A549 (cell line): ENCODE results near the gene ANKRD55. TPM values are rescaled to one million over a fixed set of nuclear protein-coding genes. Genes with fewer than 3 reads are reported as not detected.

Experiments used
- ATAC-seq, 2 experiments: fragments of 200-7000 bp in 1 of 2; fragments of >200 bp in 1 of 2; cut with Nextera tagmentation in 1 of 2; cut with Tn5 transposase in 1 of 2; 3 replicates each; pipeline versions ENCODE4 v1.8.0 to v1.9.1; 2018 to 2020; ENCODE audit warnings: mild to moderate bottlenecking in 1 of 2, moderate library complexity in 1 of 2
- CTCF ChIA-PET: fragments of 300-600 bp; sonication (Branson Sonifier 250); formaldehyde crosslinking; extraction: SDS; loops from one replicate; lab custom pipeline; 2021; ENCODE audit warnings: antibody characterized with exemption, inconsistent platforms; lab: Yijun Ruan, JAX
- POLR2A ChIA-PET: fragments of 350-600 bp; formaldehyde crosslinking; extraction: SDS; loops from one replicate; lab custom pipeline; 2021; ENCODE audit warnings: antibody characterized with exemption, inconsistent platforms; lab: Yijun Ruan, JAX
- DNase-seq, 2 experiments: peaks; one replicate each; pipeline versions ENCODE4 v3.0.0 to v3.0.0-alpha.2; 2011 to 2016; ENCODE audit warnings: low read depth in 1 of 2, low spot score in 1 of 2
- FAIRE-seq: peaks from 2 replicates; lab custom pipeline; 2011; peaks lifted over from hg19 to GRCh38; lab: Jason Lieb, UNC
- H3K27ac ChIP-seq, 2 experiments: fragments of >200 bp; sonication (Bioruptor Twin); formaldehyde crosslinking; 3 replicates each; pipeline ENCODE4 v1.5.1; 2016 to 2017
- H3K4me1 ChIP-seq: fragments of >200 bp; sonication (Bioruptor Twin); formaldehyde crosslinking; 3 replicates; pipeline ENCODE4 v1.6.1; 2016
- H3K4me2 ChIP-seq: fragments of >200 bp; sonication (Bioruptor Twin); formaldehyde crosslinking; 3 replicates; pipeline ENCODE4 v1.6.1; 2016
- H3K4me3 ChIP-seq: fragments of >200 bp; sonication (Bioruptor Twin); formaldehyde crosslinking; 3 replicates; pipeline ENCODE4 v1.5.1; 2016
- H3K9me3 ChIP-seq: fragments of >200 bp; sonication (Bioruptor Twin); formaldehyde crosslinking; 3 replicates; pipeline ENCODE4 v1.6.1; 2016
- CEBPB ChIP-seq, 2 experiments: fragments of >200 bp in 1 of 2; sonication (Bioruptor Twin) in 1 of 2; formaldehyde crosslinking in 1 of 2; IDR thresholded peaks; 2 replicates each; pipeline ENCODE4 v1.6.1; 2012 to 2016
- CTCF ChIP-seq: fragments of >200 bp; sonication (Bioruptor Twin); formaldehyde crosslinking; IDR thresholded peaks from 3 replicates; pipeline ENCODE4 v1.5.1; 2016
- EHMT2 ChIP-seq: fragments of 200-600 bp; sonication (generic); IDR thresholded peaks from 2 replicates; pipeline ENCODE4 v1.6.1; 2016; ENCODE audit warnings: antibody characterized with exemption, low read depth, mild to moderate bottlenecking, moderate library complexity
- GATA3 ChIP-seq: IDR thresholded peaks from 2 replicates; pipeline ENCODE4 v1.6.1; 2012; ENCODE audit warnings: borderline replicate concordance
- HDAC2 ChIP-seq: fragments of 200-600 bp; sonication (generic); IDR thresholded peaks from 2 replicates; pipeline ENCODE4 v1.6.1; 2016
- KDM1A ChIP-seq: fragments of 200-600 bp; sonication (generic); IDR thresholded peaks from 2 replicates; pipeline ENCODE4 v1.6.1; 2016; ENCODE audit warnings: low read depth, mild to moderate bottlenecking
- KDM5A ChIP-seq: fragments of 200-600 bp; sonication (generic); IDR thresholded peaks from 2 replicates; pipeline ENCODE4 v1.6.1; 2016; ENCODE audit warnings: antibody characterized with exemption, mild to moderate bottlenecking
- MAFK ChIP-seq: fragments of 450-650 bp; IDR thresholded peaks from 2 replicates; pipeline ENCODE4 v1.6.1; 2014; ENCODE audit not compliant: partially characterized antibody
- MYC ChIP-seq: IDR thresholded peaks from 2 replicates; pipeline ENCODE4 v1.6.1; 2012; ENCODE audit warnings: mild to moderate bottlenecking, inconsistent platforms, low read length, improper control_type of control experiment, borderline replicate concordance
- NPAS2 ChIP-seq: fragments of 250-450 bp; sonication (Bioruptor Pico); IDR thresholded peaks from 2 replicates; pipeline ENCODE4 v1.8.0; 2022; ENCODE audit warnings: mild to moderate bottlenecking, moderate library complexity, borderline replicate concordance
- PHF8 ChIP-seq: fragments of 200-600 bp; sonication (generic); IDR thresholded peaks from 2 replicates; pipeline ENCODE4 v1.6.1; 2016; ENCODE audit warnings: low read depth, mild to moderate bottlenecking, antibody characterized with exemption, moderate library complexity, borderline replicate concordance
- POLR2AphosphoS2 ChIP-seq: conservative IDR thresholded peaks from 2 replicates; pipeline ENCODE4 v1.6.1; 2012; ENCODE audit warnings: low read length, improper control_type of control experiment, inconsistent platforms
- RAD21 ChIP-seq, 2 experiments: fragments of >200 bp in 1 of 2; sonication (Bioruptor Twin) in 1 of 2; formaldehyde crosslinking in 1 of 2; IDR thresholded peaks in 1 of 2; conservative IDR thresholded peaks in 1 of 2; 2 replicates in 1 of 2; 3 replicates in 1 of 2; pipeline ENCODE4 v1.6.1; 2012 to 2018; ENCODE audit warnings: inconsistent platforms in 1 of 2
- RARB ChIP-seq: fragments of 250-450 bp; sonication (Bioruptor Pico); IDR thresholded peaks from 2 replicates; pipeline ENCODE4 v1.8.0; 2021; ENCODE audit warnings: mild to moderate bottlenecking, moderate library complexity
- REST ChIP-seq: fragments of 200-600 bp; sonication (generic); IDR thresholded peaks from 2 replicates; pipeline ENCODE4 v1.6.1; 2016; ENCODE audit warnings: antibody characterized with exemption, mild to moderate bottlenecking, moderate library complexity
- RNF2 ChIP-seq: fragments of 200-600 bp; sonication (generic); IDR thresholded peaks from 2 replicates; pipeline ENCODE4 v1.6.1; 2016; ENCODE audit warnings: low read depth, mild to moderate bottlenecking, antibody characterized with exemption, moderate library complexity, borderline replicate concordance
- TFCP2L1 ChIP-seq: fragments of 250-450 bp; sonication (Bioruptor Pico); IDR thresholded peaks from 2 replicates; pipeline ENCODE4 v1.5.0; 2021; ENCODE audit warnings: mild to moderate bottlenecking
- ZC3H11A ChIP-seq: fragments of 450-650 bp; IDR thresholded peaks from 2 replicates; pipeline ENCODE4 v1.6.1; 2014; ENCODE audit warnings: antibody characterized with exemption, mild to moderate bottlenecking
- ZFP36 ChIP-seq: fragments of 450-650 bp; IDR thresholded peaks from 2 replicates; pipeline ENCODE4 v1.6.1; 2014; ENCODE audit warnings: borderline replicate concordance; ENCODE audit not compliant: partially characterized antibody
- ZSCAN20 ChIP-seq: fragments of 250-450 bp; sonication (Bioruptor Pico); IDR thresholded peaks from 2 replicates; pipeline ENCODE4 v1.8.0; 2022; ENCODE audit warnings: mild to moderate bottlenecking, moderate library complexity
- WGBS: methylation state at CpG from one replicate; pipeline ENCODE4 v1.1.6; 2017; ENCODE audit errors: missing lambda C conversion rate; 5-methylcytosine and 5-hydroxymethylcytosine counted together
- polyA plus RNA-seq, 4 experiments: library from polyadenylated mRNA; depleted of rRNA in 3 of 4; stranded (reverse); fragments of >200 nt; fragmentation: RNase III in 1 of 4; extraction: RNeasy Plus Mini Kit Qiagen cat#74134 plus additional on column Dnase treatment in 1 of 4; gene quantifications; 2 replicates in 3 of 4; 3 replicates in 1 of 4; pipeline ENCODE4 v1.2.3, GENCODE V29; 2011 to 2017
- TF ChIP-seq, protein P1 (sequence below): fragments of 150-350 bp; IDR thresholded peaks from 2 replicates; pipeline ENCODE4 v1.6.1; 2014; ENCODE audit warnings: low read depth, mild to moderate bottlenecking, low read length
- TF ChIP-seq, protein P2 (sequence below): IDR thresholded peaks from 2 replicates; pipeline ENCODE4 v1.6.1; 2012
- TF ChIP-seq, protein P3 (sequence below): IDR thresholded peaks from 2 replicates; pipeline ENCODE4 v1.6.1; 2012; ENCODE audit warnings: low read depth, borderline replicate concordance

The ANKRD55 gene
- polyA plus RNA-seq, 2 of the 4 experiments (the other 2 are of a cell fraction), result 0.10 to 0.30 TPM

DNA sequence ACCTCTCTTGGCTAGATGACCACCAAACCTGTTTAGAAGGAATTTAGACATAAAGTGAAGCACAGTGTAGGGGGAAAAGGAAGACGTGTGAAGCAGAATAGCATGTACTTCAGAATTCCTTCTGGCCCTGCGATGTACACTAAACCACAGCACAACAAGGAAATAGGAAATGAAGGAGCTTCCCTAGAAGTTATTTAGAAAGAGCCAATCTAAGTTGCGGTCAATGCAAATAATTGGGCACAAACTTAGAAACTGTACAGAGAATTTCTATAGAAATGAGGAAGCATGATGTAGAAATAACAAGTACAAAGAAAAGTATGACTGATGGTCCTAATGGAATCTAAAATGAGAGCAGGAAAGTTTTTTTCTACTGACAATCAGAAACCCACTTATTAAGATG lies 41.5 kb downstream of the ANKRD55 start:
- ChIA-PET CTCF (interaction anchor here (1.3 kb wide), 1 partner anchor 10 kb away, joined by 4 read pairs; no protein-coding TSS in a partner anchor), POLR2A (no interaction called here)
- DNase-seq, result no peak
- Histone ChIP-seq H3K27ac (no peak overlapping the region), H3K4me3 (no peak overlapping the region), H3K4me1 (no peaks in the 10 kb centered on the region), H3K9me3 (0 out of 3 replicates have a peak, but pooled peaks cover 3% of the 10 kb centered on the region), H3K4me2 (no peak overlapping the region)
- TF ChIP-seq NPAS2 (CRISPR knock-in tag) (no peak), ZSCAN20 (CRISPR knock-in tag) (no peak), ZC3H11A (no peak), PHF8 (no peak), RNF2 (no peak)
- TF ChIP-seq, protein P1, sequence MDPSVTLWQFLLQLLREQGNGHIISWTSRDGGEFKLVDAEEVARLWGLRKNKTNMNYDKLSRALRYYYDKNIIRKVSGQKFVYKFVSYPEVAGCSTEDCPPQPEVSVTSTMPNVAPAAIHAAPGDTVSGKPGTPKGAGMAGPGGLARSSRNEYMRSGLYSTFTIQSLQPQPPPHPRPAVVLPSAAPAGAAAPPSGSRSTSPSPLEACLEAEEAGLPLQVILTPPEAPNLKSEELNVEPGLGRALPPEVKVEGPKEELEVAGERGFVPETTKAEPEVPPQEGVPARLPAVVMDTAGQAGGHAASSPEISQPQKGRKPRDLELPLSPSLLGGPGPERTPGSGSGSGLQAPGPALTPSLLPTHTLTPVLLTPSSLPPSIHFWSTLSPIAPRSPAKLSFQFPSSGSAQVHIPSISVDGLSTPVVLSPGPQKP, result no peak
- ATAC-seq, result no peak
- FAIRE-seq, result no peak
- whole genome bisulfite sequencing, result 93% methylated on average over 3 of the region's 3 CpGs

GRCh38 chr5:56190497-56190896 lies 42.6 kb downstream of the ANKRD55 start:
- WGBS, result 75% methylated on average over 2 of the region's 2 CpGs
- DNase-seq (no peak), FAIRE-seq (no peak), ATAC-seq (no peak)
- Histone ChIP-seq H3K4me2 (no peak overlapping the region), H3K27ac (no peak overlapping the region), H3K4me3 (no peak overlapping the region), H3K4me1 (peaks cover 10% of the 10 kb centered on the region), H3K9me3 (0 out of 3 replicates have a peak, but pooled peaks cover 3% of the 10 kb centered on the region)
- ChIA-PET CTCF (no interaction called here), POLR2A (no interaction called here)
- TF ChIP-seq RARB (no peak), CEBPB (IDR thresholded peaks at IDR 0.05) (no peak), TFCP2L1 (CRISPR knock-in tag) (no peak), KDM5A (no peak), RAD21 (conservative IDR thresholded peaks at IDR 0.05 in 1 of 2, IDR thresholded peaks at IDR 0.05 in 1 of 2) (no peak), MAFK (no peak), POLR2AphosphoS2 (no peak), REST (no peak), KDM1A (no peak), GATA3 (no peak), EHMT2 (no peak), HDAC2 (no peak), CTCF (no peak), MYC (no peak), ZFP36 (no peak)
- TF ChIP-seq, protein P2, sequence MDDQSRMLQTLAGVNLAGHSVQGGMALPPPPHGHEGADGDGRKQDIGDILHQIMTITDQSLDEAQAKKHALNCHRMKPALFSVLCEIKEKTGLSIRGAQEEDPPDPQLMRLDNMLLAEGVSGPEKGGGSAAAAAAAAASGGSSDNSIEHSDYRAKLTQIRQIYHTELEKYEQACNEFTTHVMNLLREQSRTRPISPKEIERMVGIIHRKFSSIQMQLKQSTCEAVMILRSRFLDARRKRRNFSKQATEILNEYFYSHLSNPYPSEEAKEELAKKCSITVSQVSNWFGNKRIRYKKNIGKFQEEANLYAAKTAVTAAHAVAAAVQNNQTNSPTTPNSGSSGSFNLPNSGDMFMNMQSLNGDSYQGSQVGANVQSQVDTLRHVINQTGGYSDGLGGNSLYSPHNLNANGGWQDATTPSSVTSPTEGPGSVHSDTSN, result no peak
- TF ChIP-seq, protein P3, sequence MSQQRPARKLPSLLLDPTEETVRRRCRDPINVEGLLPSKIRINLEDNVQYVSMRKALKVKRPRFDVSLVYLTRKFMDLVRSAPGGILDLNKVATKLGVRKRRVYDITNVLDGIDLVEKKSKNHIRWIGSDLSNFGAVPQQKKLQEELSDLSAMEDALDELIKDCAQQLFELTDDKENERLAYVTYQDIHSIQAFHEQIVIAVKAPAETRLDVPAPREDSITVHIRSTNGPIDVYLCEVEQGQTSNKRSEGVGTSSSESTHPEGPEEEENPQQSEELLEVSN, result no peak
- TF ChIP-seq, protein P1, result no peak
